Prostate gland (tissue), 2 donors: Measurements from ENCODE around the gene CRISPLD2.

Source experiments
- CTCF ChIP-seq, 4 experiments: fragments of 200-600 bp in 2 of 4; fragments of 450-650 bp in 2 of 4; sonication (generic) in 2 of 4; IDR thresholded peaks; 1 replicate in 3 of 4; 2 replicates in 1 of 4; pipeline ENCODE4 v1.5.1; 2016 to 2019; ENCODE audit warnings: antibody characterized with exemption in 4 of 4, mild to moderate bottlenecking in 2 of 4, moderate library complexity in 2 of 4
- POLR2A ChIP-seq: fragments of 450-650 bp; IDR thresholded peaks from one replicate; pipeline ENCODE4 v1.6.1; 2016; ENCODE audit warnings: antibody characterized with exemption, mild to moderate bottlenecking

GRCh38 chr16:84844559-84845495 lies 25.0 kb downstream of the CRISPLD2 start:
- no peak for TF ChIP-seq CTCF (IDR thresholded peaks at IDR 0.05)
- no peak for TF ChIP-seq POLR2A
